PC-9 (cell line): ENCODE measurements around the gene ZNF628.

Source experiments
- CTCF ChIP-seq: fragments of 200-600 bp; sonication (generic); conservative IDR thresholded peaks from 2 replicates; pipeline ENCODE4 v1.6.1; 2017; ENCODE audit warnings: mixed run types, antibody characterized with exemption, mild to moderate bottlenecking, moderate library complexity
- EZH2 ChIP-seq: fragments of 200-600 bp; sonication (generic); IDR thresholded peaks from 2 replicates; pipeline ENCODE4 v1.8.0; 2017; ENCODE audit warnings: antibody characterized with exemption, low read depth

DNA sequence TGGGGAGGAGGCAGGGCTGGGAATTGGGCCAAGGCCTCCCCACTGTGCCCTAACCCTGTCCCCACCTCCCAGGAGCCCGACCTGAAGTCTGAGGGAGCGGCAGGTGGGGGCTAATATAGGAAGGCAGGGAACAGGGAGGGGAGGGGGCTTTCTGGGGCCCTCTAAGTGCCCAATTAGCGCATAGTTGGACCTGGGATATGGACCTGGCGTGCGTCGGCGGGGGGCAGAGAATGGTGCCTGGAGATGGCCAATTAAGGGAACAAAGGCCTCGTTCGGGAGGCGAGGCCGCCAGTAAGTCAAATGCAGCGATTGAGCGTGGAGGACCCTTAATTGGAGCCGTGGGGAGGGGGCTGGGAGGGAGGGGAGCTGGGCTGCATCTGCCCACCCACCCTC, 11.8 kb upstream of the ZNF628 start, which contains the start of gene C19orf85:
- no peak for TF ChIP-seq CTCF
- TF ChIP-seq EZH2: no peak
